ENCODE results near the gene CAPRIN1.

Gene CAPRIN1

DNA sequence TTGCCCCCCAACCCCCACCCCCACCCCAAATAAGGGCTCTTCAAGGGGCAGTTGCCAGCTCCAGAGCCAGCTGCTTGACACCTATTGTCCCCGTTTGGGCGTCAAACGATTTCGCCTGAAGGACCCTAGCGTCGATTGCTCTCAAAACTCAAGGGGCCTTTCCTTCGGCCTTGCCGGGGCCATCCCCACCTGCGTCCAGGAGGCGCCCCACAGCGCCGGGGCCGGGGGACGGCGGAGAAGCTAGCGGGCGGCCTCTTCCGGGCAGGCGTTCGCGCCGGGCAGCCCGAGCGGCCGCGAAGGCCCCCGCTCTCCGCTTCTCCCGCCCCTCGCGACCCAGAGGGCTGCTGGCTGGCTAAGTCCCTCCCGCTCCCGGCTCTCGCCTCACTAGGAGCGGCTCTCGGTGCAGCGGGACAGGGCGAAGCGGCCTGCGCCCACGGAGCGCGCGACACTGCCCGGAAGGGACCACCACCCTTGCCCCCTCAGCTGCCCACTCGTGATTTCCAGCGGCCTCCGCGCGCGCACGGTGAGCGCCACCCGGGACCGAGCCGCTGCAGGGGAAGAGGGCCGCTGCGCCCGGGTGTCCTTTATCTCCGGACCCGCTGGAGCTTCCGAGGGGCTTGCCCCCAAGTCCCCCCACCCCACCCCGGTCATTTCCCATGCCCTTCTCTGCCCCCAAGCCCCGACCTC, at the start of gene CAPRIN1:
TSS of gene CAPRIN1 (plus strand) at position 383 of the 687 bp plus-strand sequence. CDS start 690 bp downstream, outside the sequence.
- FAIRE-seq = no peak

DNA sequence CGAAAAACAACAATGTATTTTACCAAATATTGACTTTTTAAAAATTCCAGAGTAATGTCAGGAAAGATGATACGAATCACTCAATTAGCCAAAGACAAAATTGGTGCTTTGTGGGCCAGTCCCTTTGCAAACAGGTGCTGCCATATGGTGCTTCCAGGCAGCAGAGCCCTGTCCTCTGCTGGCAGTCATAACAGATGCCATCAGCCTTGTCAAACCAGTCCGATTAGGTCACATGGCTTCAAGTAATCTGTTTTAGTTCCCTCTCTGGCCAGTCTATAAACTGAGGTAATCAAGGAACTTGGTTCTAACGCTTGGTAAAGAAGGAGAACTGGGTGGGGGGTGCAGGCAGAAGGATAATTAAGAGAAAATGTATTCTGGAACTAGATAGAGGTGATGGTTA, 49.1 kb upstream of the CAPRIN1 start:
- no peak for FAIRE-seq

DNA sequence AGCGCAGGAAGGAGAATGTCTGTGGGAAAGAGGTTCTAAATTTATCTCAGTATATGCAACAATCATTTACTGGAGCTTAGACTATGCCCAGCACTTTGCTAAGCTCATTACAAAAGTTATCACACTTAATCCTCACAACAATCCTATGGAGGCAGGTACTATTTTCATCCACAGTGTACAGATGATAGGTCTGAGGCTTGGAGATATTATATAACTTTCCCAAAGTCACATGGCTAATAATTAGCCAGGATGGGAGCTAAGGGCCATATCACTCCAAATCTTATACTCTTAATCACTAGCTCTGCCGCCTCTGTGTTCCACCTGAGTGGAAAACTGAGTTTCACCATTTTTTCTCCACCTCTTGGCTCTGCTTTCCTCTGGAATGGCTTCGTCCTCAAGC, 47.3 kb upstream of the CAPRIN1 start:
- no peak for FAIRE-seq

- FAIRE-seq = no peak
Measured at GRCh38 chr11:34006876-34007275, 44.7 kb upstream of the CAPRIN1 start.

DNA sequence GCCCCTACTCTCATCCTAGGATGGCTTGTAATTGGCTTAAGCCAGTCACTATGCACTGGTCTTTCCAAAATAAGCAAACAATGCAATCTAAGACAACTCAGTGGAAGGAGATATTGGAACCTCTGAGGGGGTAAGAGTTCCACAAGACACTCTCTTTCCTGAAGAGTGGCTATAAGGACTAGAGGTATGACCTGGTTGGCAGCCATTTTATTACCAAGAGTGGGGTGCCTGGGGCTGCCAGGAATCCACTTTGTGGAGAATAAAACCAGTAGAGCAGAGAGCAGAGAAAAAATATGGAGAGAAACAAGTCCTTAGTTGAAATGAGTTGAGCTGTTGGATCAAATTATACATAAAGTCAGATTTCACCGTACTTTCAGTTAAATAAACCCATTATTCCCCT, 38.8 kb upstream of the CAPRIN1 start:
- no peak for FAIRE-seq

DNA sequence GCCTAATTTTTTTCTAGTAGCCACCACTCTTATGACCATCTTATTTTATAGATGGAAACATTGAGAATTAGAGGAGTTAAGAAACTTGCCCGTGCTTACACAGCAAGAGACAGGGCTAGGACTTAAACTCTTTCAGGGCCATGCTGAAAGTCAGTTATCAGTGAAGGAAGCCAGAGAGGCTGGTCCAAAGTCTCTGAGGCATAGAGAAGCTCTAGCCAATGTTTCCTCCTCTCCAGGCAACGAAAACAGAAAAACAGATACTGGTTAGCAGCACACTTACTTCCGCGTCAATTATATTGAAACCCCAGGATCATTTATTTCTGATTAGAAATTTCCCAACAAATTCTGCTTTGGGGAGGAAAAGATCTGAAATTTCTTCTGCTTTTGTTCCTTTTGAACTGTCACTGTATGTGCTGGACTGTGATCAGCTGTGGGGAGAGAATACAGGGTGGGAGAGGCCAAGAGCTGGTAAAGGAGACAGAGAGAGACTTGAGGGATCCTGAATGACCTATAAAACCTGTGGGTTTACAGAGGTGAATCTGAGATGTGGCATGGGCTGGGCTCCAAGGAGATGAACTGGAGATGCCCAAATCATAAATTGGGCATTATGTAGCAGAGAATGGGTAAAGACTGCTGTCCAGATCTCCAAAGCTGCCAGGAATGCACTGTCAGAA, 37.5 kb upstream of the CAPRIN1 start:
- no peak for FAIRE-seq

- FAIRE-seq = no peak
Measured at GRCh38 chr11:34021977-34022735, 29.4 kb upstream of the CAPRIN1 start.

GRCh38 chr11:34026432-34026831, 25.1 kb upstream of the CAPRIN1 start:
- FAIRE-seq = no peak

DNA sequence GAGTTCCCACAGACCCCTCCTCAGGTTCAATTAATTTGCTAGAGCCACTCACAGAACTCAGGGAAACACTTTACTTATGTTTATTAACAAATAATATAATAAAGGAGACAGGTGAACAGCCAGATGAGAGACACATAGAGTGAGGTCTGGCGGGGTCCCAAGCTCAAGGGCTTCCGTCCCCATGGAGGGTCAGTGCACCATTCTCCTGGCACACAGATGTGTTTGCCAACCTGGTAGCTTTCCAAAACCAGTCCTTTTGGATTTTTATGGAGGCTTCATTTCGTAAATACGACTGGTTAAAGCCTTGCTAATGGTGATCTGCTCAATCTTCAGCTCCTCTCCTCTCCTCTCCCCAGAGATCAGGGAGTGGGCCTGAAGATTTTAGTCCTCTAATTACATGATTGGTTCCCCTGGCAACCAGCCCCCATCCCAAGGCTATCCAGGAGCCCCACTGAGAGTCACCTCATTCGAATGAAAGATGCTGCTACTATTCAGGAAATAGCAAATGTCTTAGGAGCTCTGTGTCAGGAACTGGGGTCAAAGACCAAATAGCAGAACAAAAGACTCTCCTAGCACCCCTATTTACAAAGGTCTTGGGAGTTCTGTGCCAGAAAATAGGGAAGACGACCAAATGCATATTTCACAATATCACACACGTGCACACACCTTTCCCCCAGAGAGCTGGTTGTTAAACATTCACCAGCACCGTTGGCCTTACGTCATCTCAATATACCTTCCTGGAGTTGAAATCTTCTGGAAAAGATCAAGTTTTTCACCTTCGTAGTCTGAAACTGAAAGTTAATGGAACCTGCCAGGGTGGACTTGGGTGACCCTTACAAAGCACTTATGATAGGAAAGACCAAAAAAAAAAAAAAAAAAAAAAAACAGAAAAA, 23.8 kb upstream of the CAPRIN1 start:
- peak; percentile 31 for FAIRE-seq

DNA sequence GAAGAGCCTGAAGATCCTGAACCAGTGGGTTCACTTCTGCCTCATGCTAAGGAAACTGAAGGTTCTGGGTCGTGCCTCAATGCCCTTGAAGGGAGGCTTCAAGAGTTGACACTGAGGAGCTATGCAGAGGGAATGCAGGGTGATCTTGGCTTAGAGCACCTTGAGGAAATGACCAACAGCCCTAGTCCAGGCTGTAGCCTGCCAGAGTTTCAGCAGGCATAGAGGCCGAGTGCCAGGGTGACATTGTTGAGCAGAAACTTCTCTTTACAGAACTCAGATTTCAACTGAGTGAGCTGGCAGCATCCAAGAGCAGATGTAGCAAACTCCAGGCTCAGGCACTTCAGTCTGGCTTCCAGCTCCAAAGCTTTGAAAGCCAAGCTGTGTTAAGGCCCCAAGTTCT, 23.1 kb upstream of the CAPRIN1 start:
- no peak for FAIRE-seq

- FAIRE-seq = no peak
Measured at GRCh38 chr11:34029176-34029575, 22.4 kb upstream of the CAPRIN1 start.

DNA sequence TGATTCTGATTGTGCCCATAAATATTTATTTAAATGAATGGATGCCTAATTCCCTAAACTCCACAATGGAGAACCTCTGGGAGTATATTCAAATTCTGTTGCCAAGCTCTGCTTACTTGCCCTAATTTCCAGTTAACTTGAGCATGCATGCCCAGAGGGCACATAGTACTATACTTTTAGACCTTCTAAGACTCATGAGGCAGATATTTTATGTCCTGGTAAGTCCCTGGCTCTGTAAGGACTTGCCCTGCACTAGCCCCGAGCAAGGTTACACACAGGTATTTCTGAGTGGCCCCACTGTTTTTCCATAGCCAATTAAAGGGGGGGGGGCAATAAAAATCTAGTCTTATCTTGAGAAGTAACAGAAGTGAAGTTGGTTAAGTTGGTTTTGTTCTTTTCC, 21.1 kb upstream of the CAPRIN1 start:
- FAIRE-seq = no peak

DNA sequence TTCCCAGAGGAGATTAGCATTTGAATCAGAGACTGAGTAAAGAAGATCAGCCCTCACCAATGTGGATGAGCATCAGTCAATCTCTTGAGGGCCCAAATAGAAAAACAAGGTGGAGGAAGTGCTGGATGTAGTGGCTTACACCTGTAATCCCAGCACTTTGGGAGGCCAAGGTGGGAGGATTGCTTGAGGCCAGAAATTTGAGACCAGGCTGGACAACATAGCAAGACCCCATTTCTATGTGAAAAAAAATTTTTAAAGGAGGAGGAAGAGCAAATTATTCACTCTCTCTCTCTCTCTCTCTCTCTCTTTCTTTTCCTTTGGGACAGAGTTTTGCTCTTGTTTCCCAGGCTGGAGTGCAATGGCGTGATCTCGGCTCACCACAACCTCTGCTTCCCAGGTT, 18.1 kb upstream of the CAPRIN1 start:
- no peak for FAIRE-seq

DNA sequence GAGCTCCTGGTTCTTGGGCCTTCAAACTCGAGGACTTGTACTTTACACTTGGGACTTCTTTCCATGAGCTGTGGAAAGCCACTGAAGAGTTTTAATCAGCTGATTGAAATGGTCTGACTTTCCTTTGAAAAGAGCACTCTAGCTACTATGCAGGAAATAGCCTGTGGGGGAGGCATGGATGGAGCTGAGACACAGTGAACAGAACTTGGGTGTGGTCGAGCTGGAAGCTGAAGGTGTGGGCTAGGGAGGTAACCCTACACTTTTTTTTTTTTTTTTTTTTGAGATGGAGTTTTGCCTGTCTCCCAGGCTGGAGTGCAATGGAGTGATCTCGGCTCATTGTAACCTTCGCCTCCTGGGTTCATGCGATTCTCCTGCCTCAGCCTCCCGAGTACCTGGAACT, 17.5 kb upstream of the CAPRIN1 start:
- FAIRE-seq = no peak

DNA sequence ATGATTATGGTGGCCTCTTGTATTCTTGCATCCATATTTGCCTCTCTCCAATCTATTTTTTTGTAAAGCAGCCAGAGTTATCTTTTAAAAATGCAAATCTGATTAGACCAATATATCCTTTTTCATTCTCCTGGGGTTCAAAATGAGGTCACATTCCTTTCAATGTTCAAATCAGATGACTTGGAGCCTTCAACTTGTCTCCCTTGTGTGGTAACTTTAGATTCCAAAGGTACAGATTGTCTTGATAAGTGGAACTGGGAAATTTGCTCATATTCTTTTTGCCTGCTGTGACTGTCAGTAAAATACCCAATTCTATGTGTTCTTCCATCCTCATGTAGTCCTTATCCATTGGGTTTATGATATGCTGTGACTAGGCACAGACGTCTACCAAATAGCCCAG, 15.1 kb upstream of the CAPRIN1 start:
- no peak for FAIRE-seq

DNA sequence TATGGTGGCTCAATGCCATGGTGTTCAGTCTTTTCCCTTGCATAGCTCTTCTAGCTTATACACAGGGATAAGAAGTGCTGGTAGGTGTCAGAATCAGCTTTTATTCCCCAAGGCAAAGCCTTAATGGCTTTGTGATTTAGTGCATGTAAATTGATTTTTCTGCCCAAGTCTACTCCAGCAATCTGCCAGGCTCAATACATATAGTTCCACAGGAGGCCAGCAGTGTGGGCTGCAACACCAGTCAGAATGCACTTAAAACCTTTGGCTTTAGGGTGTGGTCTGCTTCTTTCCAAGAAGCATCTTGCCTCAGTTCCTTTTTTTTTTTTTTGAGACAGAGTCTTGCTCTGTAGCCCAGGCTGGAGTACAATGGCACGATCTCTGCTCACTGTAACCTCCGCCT, 14.5 kb upstream of the CAPRIN1 start:
- FAIRE-seq = no peak

DNA sequence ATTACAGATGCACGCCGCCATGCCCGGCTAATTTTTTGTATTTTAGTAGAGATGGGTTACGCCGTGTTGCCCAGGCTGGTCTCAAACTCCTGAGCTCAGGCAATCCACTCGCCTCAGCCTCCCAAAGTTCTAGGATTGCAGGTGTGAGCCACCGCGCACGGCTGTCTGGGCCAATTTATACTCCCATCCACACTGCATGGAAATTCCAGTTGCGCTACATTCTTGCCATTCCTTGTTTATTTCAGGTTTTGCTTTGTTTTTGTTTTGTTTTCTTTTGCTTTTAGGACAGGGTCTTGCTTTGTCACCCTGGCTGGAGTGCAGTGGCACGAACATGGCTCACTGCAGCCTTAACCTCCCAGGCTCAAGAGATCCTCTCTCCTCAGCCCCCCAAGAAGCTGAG, 11.0 kb upstream of the CAPRIN1 start:
- no peak for FAIRE-seq

DNA sequence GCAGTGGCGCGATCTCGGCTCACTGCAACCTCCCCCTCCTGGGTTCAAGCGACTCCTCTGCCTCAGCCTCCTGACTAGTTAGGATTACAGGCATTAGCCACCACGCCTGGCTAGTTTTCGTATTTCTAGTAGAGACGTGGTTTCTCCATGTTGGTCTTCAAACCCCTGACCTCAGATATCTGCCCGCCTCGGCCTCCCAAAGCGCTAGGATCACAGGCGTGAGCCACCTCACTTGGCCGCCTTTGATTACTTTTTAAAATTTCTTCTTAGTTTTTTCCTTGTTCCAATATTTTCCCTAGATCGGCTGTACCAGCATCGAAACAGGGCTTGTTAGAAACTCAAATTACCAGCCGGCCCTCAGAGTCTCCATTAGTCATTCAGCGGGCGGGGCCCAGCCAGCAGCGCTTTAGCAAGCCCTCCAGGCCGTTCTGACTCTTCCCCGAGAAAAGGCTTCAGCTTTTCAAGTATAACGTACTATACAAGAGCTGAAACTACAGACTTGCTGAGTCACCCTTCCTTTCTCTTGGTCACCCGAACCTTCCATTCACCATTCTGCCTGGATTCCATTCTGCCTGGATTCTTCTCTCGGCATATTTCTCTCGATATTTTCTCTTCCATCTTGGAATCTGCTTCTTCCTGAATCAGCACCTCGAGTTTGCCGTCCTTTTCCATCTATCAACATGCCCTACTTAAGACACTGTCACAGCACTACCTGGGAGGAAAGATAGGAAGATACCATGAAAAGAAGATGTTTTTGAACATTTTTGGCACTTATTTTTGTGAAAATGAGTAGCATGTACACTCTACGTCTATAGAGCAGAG, 6.7 kb upstream of the CAPRIN1 start:
- FAIRE-seq = no peak

GRCh38 chr11:34049028-34049427, 2.5 kb upstream of the CAPRIN1 start:
- FAIRE-seq = no peak

- no peak for FAIRE-seq
Measured at GRCh38 chr11:34050581-34051348, 766 bp upstream of the CAPRIN1 start.

DNA sequence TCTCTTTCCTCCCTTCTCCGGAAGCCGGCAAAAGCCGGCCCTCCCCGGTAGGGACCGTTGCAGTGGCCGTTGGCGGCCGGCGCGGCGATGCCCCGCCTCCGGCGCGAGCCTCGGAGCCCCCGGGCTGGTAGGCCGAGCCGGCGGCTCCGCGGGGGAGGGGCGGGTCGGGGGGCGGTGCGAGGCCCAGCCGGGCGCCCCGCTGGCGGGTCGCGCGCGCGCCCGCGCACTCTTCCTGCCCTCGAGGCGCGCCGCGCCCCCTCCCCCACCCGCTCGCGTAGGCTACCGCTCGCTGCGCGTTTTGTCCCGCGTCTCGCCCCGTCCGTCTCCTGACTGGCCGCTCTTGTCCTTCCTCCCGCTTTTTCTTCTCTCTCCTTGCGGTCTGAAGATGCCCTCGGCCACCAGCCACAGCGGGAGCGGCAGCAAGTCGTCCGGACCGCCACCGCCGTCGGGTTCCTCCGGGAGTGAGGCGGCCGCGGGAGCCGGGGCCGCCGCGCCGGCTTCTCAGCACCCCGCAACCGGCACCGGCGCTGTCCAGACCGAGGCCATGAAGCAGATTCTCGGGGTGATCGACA, 591 bp downstream of the CAPRIN1 start:
- no peak for FAIRE-seq
